Caco-2 (cell line): ENCODE measurements around the gene ATP9B. TPM values are rescaled to one million over a fixed set of nuclear protein-coding genes. Genes with fewer than 3 reads are reported as not detected.

ENCODE experiments used
- BruUV-seq: library from RNA; stranded (reverse); fragments of 400-500 nt; replicated peaks from 2 replicates; lab custom pipeline; 2021; lab: Mats Ljungman, UMichigan
- CTCF ChIA-PET: fragments of 300-600 bp; sonication (Branson Sonifier 250); formaldehyde crosslinking; loops from one replicate; lab custom pipeline; 2022; ENCODE audit warnings: antibody characterized with exemption; lab: Charles Lee
- POLR2A ChIA-PET: fragments of 300-600 bp; sonication (Branson Sonifier 250); formaldehyde crosslinking; loops from one replicate; lab custom pipeline; 2022; ENCODE audit warnings: antibody characterized with exemption; lab: Charles Lee
- DNase-seq, 2 experiments: peaks; one replicate each; pipeline versions ENCODE4 v3.0.0 to v3.0.0-alpha.2; 2020 to 2022
- H3K27me3 ChIP-seq: replicated peaks from 2 replicates; pipeline ENCODE4 v1.6.0; 2011; ENCODE audit warnings: low read length; ENCODE audit not compliant: control insufficient read depth, insufficient read depth
- H3K36me3 ChIP-seq: 2 replicates; pipeline ENCODE4 v1.5.1; 2011; ENCODE audit warnings: low read length; ENCODE audit not compliant: control insufficient read depth, insufficient read depth
- H3K4me1 ChIP-seq: fragments of 250-450 bp; sonication (Bioruptor Pico); 2 replicates; pipeline ENCODE4 v1.5.1; 2020; ENCODE audit warnings: mild to moderate bottlenecking
- H3K4me3 ChIP-seq: 2 replicates; pipeline ENCODE4 v1.5.1; 2011; ENCODE audit warnings: low read depth, mild to moderate bottlenecking, control low read depth, low read length
- H3K9me3 ChIP-seq: fragments of 250-450 bp; sonication (Bioruptor Pico); 2 replicates; pipeline ENCODE4 v1.5.1; 2020; ENCODE audit warnings: mild to moderate bottlenecking, moderate library complexity
- H3K27ac Mint-ChIP-seq: one replicate; pipeline ENCODE4 v1.8.0; 2022; ENCODE audit warnings: mixed read lengths; ENCODE audit not compliant: unreplicated experiment
- H3K27me3 Mint-ChIP-seq: one replicate; pipeline ENCODE4 v1.8.0; 2022; ENCODE audit warnings: mixed read lengths; ENCODE audit not compliant: insufficient read depth, unreplicated experiment
- H3K36me3 Mint-ChIP-seq: one replicate; pipeline ENCODE4 v1.8.0; 2022; ENCODE audit warnings: mild to moderate bottlenecking, mixed read lengths; ENCODE audit not compliant: insufficient read depth, unreplicated experiment
- H3K4me1 Mint-ChIP-seq: one replicate; pipeline ENCODE4 v1.8.0; 2022; ENCODE audit warnings: low read depth, mixed read lengths; ENCODE audit not compliant: unreplicated experiment
- H3K4me3 Mint-ChIP-seq: one replicate; pipeline ENCODE4 v1.8.0; 2022; ENCODE audit warnings: mild to moderate bottlenecking, moderate library complexity, mixed read lengths; ENCODE audit not compliant: unreplicated experiment
- H3K9me3 Mint-ChIP-seq: one replicate; pipeline ENCODE4 v1.8.0; 2022; ENCODE audit warnings: mixed read lengths; ENCODE audit not compliant: unreplicated experiment
- intact Hi-C: fragments of 100-400 bp; cut with micrococcal nuclease; formaldehyde crosslinking; loops from one replicate; pipeline ENCODE4 v1.10.0; 2022; ENCODE audit not compliant: unreplicated experiment
- total RNA-seq: library from RNA; stranded (reverse); gene quantifications from 2 replicates; pipeline ENCODE4 v1.2.3, GENCODE V29; 2022
- TF ChIP-seq, protein P1 (sequence below), 2 experiments: fragments of 200-600 bp in 1 of 2; IDR thresholded peaks; 1 replicate in 1 of 2; 2 replicates in 1 of 2; pipeline versions ENCODE4 v1.5.1 to v1.8.0; 2011 to 2022; ENCODE audit warnings: antibody characterized with exemption in 1 of 2, control low read depth in 1 of 2, inconsistent platforms in 1 of 2, low read depth in 1 of 2, low read length in 1 of 2, mild to moderate bottlenecking in 1 of 2, moderate library complexity in 1 of 2; ENCODE audit not compliant: insufficient read depth in 1 of 2, severe bottlenecking in 1 of 2, unreplicated experiment in 1 of 2

The ATP9B gene
- total RNA-seq, 1 experiment from 2014 or later: 15.8 TPM

DNA sequence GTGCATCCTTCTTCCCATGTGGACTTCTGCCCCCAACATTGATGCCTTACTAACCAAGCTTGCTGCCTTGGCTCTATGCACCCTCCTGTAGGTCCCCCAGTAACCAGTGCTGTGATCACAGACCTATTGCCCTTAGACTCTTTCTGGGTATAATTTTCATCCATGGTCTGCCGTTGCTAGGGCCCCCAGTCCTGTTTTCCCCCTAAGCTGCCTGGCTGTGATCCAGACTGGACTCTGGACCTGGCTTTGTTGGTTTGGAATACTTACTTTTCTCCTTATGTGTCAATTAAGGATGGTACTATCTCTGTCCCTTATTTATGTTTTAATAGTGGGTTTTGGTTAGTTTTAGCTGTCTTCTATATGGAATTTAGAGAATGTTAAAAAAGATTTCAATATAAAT is 26.0 kb downstream of the ATP9B start:
- ChIA-PET CTCF (no interaction called here), POLR2A (no interaction called here)
- DNase-seq: no peak
- no peaks in the 10 kb centered on the region for H3K36me3 ChIP-seq
- Mint-ChIP-seq H3K9me3 (no peaks in the 10 kb centered on the region), H3K27me3 (no peaks in the 10 kb centered on the region), H3K4me1 (no peaks in the 10 kb centered on the region), H3K4me3 (no peak overlapping the region), H3K27ac (no peak overlapping the region), H3K36me3 (no peaks in the 10 kb centered on the region)
- H3K9me3 ChIP-seq: no peaks in the 10 kb centered on the region
- intact Hi-C loops: no loop called here
- TF ChIP-seq, protein P1, sequence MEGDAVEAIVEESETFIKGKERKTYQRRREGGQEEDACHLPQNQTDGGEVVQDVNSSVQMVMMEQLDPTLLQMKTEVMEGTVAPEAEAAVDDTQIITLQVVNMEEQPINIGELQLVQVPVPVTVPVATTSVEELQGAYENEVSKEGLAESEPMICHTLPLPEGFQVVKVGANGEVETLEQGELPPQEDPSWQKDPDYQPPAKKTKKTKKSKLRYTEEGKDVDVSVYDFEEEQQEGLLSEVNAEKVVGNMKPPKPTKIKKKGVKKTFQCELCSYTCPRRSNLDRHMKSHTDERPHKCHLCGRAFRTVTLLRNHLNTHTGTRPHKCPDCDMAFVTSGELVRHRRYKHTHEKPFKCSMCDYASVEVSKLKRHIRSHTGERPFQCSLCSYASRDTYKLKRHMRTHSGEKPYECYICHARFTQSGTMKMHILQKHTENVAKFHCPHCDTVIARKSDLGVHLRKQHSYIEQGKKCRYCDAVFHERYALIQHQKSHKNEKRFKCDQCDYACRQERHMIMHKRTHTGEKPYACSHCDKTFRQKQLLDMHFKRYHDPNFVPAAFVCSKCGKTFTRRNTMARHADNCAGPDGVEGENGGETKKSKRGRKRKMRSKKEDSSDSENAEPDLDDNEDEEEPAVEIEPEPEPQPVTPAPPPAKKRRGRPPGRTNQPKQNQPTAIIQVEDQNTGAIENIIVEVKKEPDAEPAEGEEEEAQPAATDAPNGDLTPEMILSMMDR (IDR thresholded peaks at IDR 0.05; ENCODE audit: insufficient read depth in 1 of 2, low read depth in 1 of 2, low read length in 1 of 2, severe bottlenecking in 1 of 2, unreplicated experiment in 1 of 2): no peak
- no TSS peak for BruUV-seq
- no peaks in the 10 kb centered on the region for H3K4me1 ChIP-seq
- H3K27me3 ChIP-seq: no peaks in the 10 kb centered on the region
- H3K4me3 ChIP-seq: no peak overlapping the region

DNA sequence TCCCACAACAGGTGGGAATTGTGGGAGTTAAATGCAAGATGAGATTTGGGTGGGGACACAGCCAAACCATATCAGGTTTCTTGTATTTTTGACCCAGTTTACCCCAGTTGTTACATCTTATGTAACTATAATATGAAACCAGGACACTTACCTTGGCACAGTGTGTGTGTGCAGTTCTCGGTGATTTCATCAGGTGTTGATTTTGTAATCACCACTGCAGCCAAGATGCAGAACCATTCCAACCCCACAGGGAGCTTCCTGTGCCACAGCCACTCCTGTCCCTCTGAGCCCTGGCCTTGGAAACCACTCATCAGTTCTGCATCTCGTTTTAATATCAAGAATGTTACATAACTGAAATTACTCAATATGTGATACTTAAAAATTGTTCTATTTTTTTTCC is 31.8 kb downstream of the ATP9B start:
- intact Hi-C loops: no loop called here
- Histone ChIP-seq H3K9me3 (no peaks in the 10 kb centered on the region), H3K27me3 (no peaks in the 10 kb centered on the region), H3K4me3 (no peak overlapping the region), H3K36me3 (no peaks in the 10 kb centered on the region), H3K4me1 (no peaks in the 10 kb centered on the region)
- no peaks in the 10 kb centered on the region for H3K36me3 Mint-ChIP-seq
- no peaks in the 10 kb centered on the region for H3K27me3 Mint-ChIP-seq
- no peak for DNase-seq
- TF ChIP-seq, protein P1 (IDR thresholded peaks at IDR 0.05; ENCODE audit: insufficient read depth in 1 of 2, low read depth in 1 of 2, low read length in 1 of 2, severe bottlenecking in 1 of 2, unreplicated experiment in 1 of 2): no peak
- ChIA-PET POLR2A (no interaction called here), CTCF (no interaction called here)
- BruUV-seq: no TSS peak
- no peaks in the 10 kb centered on the region for H3K9me3 Mint-ChIP-seq
- H3K4me1 Mint-ChIP-seq: no peaks in the 10 kb centered on the region
- no peak overlapping the region for H3K4me3 Mint-ChIP-seq
- no peak overlapping the region for H3K27ac Mint-ChIP-seq

DNA sequence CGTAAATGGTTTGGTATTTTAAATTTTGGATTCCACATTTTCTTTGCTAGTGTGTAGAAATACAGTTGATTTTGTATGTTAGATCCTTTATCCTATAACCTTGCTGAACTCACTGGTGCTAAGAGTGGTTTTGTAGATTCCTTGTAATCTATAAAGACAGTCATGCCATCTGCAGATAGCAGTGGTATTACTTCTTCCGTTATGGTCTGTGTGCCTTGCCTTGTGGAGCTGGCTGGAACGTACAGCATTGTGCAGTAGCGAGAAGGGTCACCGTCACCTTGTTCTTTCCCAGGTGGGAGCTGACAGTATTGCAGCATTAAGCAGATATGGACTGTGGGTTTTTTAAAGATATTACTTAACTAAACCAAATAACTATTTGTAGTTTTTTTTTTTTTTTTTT is 33.7 kb downstream of the ATP9B start:
- POLR2A ChIA-PET: no interaction called here
- H3K27me3 Mint-ChIP-seq: no peaks in the 10 kb centered on the region
- H3K4me1 Mint-ChIP-seq: no peaks in the 10 kb centered on the region
- intact Hi-C loops: no loop called here
- H3K9me3 ChIP-seq: no peaks in the 10 kb centered on the region
- no peak overlapping the region for H3K4me3 ChIP-seq
- H3K36me3 Mint-ChIP-seq: no peaks in the 10 kb centered on the region
- TF ChIP-seq, protein P1 (IDR thresholded peaks at IDR 0.05; ENCODE audit: insufficient read depth in 1 of 2, low read depth in 1 of 2, low read length in 1 of 2, severe bottlenecking in 1 of 2, unreplicated experiment in 1 of 2): no peak
- no peaks in the 10 kb centered on the region for H3K4me1 ChIP-seq
- H3K27ac Mint-ChIP-seq: no peak overlapping the region
- BruUV-seq: no TSS peak
- no peaks in the 10 kb centered on the region for H3K9me3 Mint-ChIP-seq
- H3K36me3 ChIP-seq: no peaks in the 10 kb centered on the region
- CTCF ChIA-PET: no interaction called here
- H3K4me3 Mint-ChIP-seq: no peak overlapping the region
- no peaks in the 10 kb centered on the region for H3K27me3 ChIP-seq
- DNase-seq: no peak
